Endodermal cell (in vitro differentiated cells): ENCODE results near the gene HTR1D. TPM values are rescaled to one million over a fixed set of nuclear protein-coding genes. Genes with fewer than 3 reads are reported as not detected.
"Not testable (repeated sequence)": the region's sequence is repeated elsewhere in the genome, so short reads cannot be mapped to it uniquely, and the experiment has no call there.

ENCODE experiments used
- DNase-seq: peaks from one replicate; pipeline ENCODE4 v3.0.0-alpha.2; 2017
- H3K27ac ChIP-seq: 2 replicates; pipeline ENCODE4 v1.5.1; 2013; ENCODE audit warnings: mild to moderate bottlenecking, low read depth, low read length, moderate library complexity
- H3K27me3 ChIP-seq: 2 replicates; pipeline ENCODE4 v1.6.1; 2013; ENCODE audit warnings: mild to moderate bottlenecking, low read length, moderate library complexity; ENCODE audit not compliant: insufficient read depth, control insufficient read depth, poor library complexity, severe bottlenecking
- H3K36me3 ChIP-seq: 2 replicates; pipeline ENCODE4 v1.7.0; 2013; ENCODE audit warnings: mild to moderate bottlenecking, low read length, moderate library complexity; ENCODE audit not compliant: control insufficient read depth, insufficient read depth
- H3K4me1 ChIP-seq: one replicate; pipeline ENCODE4 v1.7.0; 2013; ENCODE audit warnings: low read length; ENCODE audit not compliant: control insufficient read depth, insufficient read depth
- H3K4me3 ChIP-seq: 2 replicates; pipeline ENCODE4 v1.5.1; 2013; ENCODE audit warnings: mild to moderate bottlenecking, low read length, moderate library complexity
- H3K9ac ChIP-seq: 2 replicates; pipeline ENCODE4 v1.6.1; 2013; ENCODE audit warnings: mild to moderate bottlenecking, low read length, moderate library complexity; ENCODE audit not compliant: poor library complexity, severe bottlenecking; ENCODE audit errors: extremely low read depth
- H3K9me3 ChIP-seq: 2 replicates; pipeline ENCODE4 v1.6.1; 2013; ENCODE audit warnings: mild to moderate bottlenecking, low read length, moderate library complexity; ENCODE audit not compliant: control insufficient read depth
- H3K27ac Mint-ChIP-seq: 2 replicates; pipeline ENCODE4 v1.8.0; 2020; ENCODE audit warnings: mixed read lengths
- H3K27me3 Mint-ChIP-seq: 2 replicates; pipeline ENCODE4 v1.8.0; 2021; ENCODE audit warnings: mild to moderate bottlenecking, mixed read lengths; ENCODE audit not compliant: insufficient read depth
- H3K36me3 Mint-ChIP-seq: 2 replicates; pipeline ENCODE4 v1.8.0; 2020; ENCODE audit warnings: low read depth, mixed read lengths
- H3K4me1 Mint-ChIP-seq: 2 replicates; pipeline ENCODE4 v1.8.0; 2020; ENCODE audit warnings: mixed read lengths
- H3K4me3 Mint-ChIP-seq: 2 replicates; pipeline ENCODE4 v1.8.0; 2020; ENCODE audit warnings: mild to moderate bottlenecking, moderate library complexity, mixed read lengths
- H3K9me3 Mint-ChIP-seq: 2 replicates; pipeline ENCODE4 v1.8.0; 2020; ENCODE audit warnings: mild to moderate bottlenecking, mixed read lengths
- CTCF ChIP-seq: fragments of 200-600 bp; sonication (generic); conservative IDR thresholded peaks from 2 replicates; pipeline ENCODE4 v1.5.0; 2021; ENCODE audit warnings: antibody characterized with exemption, mild to moderate bottlenecking
- WGBS, 2 experiments: methylation state at CpG; one replicate each; pipeline versions ENCODE4 v1.1.5 to v1.1.7; 2013; ENCODE audit warnings: missing lambda C conversion rate in 2 of 2, mixed read lengths in 1 of 2; ENCODE audit not compliant: insufficient coverage in 1 of 2, insufficient read length in 1 of 2; 5-methylcytosine and 5-hydroxymethylcytosine counted together
- total RNA-seq, 2 donors: library from RNA; stranded (reverse); fragmentation: NEBNext Ultra II Directional in 1 of 2; extraction: Animal tissue kit (Norgen Biotek cat#: 25700) in 1 of 2; gene quantifications; 2 replicates in 1 of 2; 3 replicates in 1 of 2; pipeline ENCODE4 v1.2.1, GENCODE V29; 2021

HTR1D gene
- total RNA-seq, 2 donors from 2014 or later, result 2.9 to 4.1 TPM

- Histone ChIP-seq H3K4me3 (no peak overlapping the region), H3K36me3 (no peaks in the 10 kb centered on the region), H3K9ac (no peak overlapping the region), H3K27ac (no peak overlapping the region), H3K27me3 (no peaks in the 10 kb centered on the region), H3K4me1 (no peaks in the 10 kb centered on the region), H3K9me3 (no peaks in the 10 kb centered on the region)
- Mint-ChIP-seq H3K27me3 (no peaks in the 10 kb centered on the region), H3K4me1 (no peaks in the 10 kb centered on the region), H3K9me3 (no peaks in the 10 kb centered on the region), H3K4me3 (no peak overlapping the region), H3K36me3 (no peaks in the 10 kb centered on the region), H3K27ac (no peak overlapping the region)
- no peak for DNase-seq
- no peak for TF ChIP-seq CTCF
- 88 to 100% methylated on average over 1 to 2 of the region's 2 CpGs for WGBS, 2 experiments
Measured at GRCh38 chr1:23237508-23237907, 20.2 kb upstream of the HTR1D start.

GRCh38 chr1:23227806-23228205, 10.5 kb upstream of the HTR1D start:
- Mint-ChIP-seq H3K27ac (no peak overlapping the region), H3K9me3 (peaks cover 18% of the 10 kb centered on the region), H3K4me3 (no peak overlapping the region), H3K27me3 (peaks cover 3% of the 10 kb centered on the region), H3K4me1 (no peaks in the 10 kb centered on the region), H3K36me3 (no peaks in the 10 kb centered on the region)
- no peak overlapping the region for H3K9ac ChIP-seq
- H3K36me3 ChIP-seq, result no peaks in the 10 kb centered on the region
- TF ChIP-seq CTCF, result no peak
- no peak for DNase-seq
- H3K4me1 ChIP-seq, result no peaks in the 10 kb centered on the region
- H3K27me3 ChIP-seq, result no peaks in the 10 kb centered on the region
- no peaks in the 10 kb centered on the region for H3K9me3 ChIP-seq
- H3K4me3 ChIP-seq, result no peak overlapping the region
- WGBS, 2 experiments, result 86 to 100% methylated on average over 1 to 2 of the region's 2 CpGs
- no peak overlapping the region for H3K27ac ChIP-seq

- H3K4me3 Mint-ChIP-seq, result no peak overlapping the region
Measured at GRCh38 chr1:23224739-23225648, 7.7 kb upstream of the HTR1D start.

GRCh38 chr1:23223963-23224362, 6.7 kb upstream of the HTR1D start:
- 78 to 92% methylated on average over 3 to 4 of the region's 6 CpGs for WGBS, 2 experiments
- not testable (repeated sequence) for H3K27ac Mint-ChIP-seq, DNase-seq, H3K4me3 ChIP-seq, H3K27me3 ChIP-seq, H3K4me1 ChIP-seq, H3K4me1 Mint-ChIP-seq, H3K4me3 Mint-ChIP-seq, H3K36me3 Mint-ChIP-seq, H3K36me3 ChIP-seq, H3K27ac ChIP-seq, H3K9me3 ChIP-seq, H3K9ac ChIP-seq
- peaks cover 18% of the 10 kb centered on the region for H3K9me3 Mint-ChIP-seq
- peaks cover 17% of the 10 kb centered on the region for H3K27me3 Mint-ChIP-seq

More at GRCh38 chr1:23224739-23225648, 7.7 kb upstream of the HTR1D start:
- Mint-ChIP-seq H3K27ac (no peak overlapping the region), H3K27me3 (peaks cover 10% of the 10 kb centered on the region), H3K36me3 (no peaks in the 10 kb centered on the region), H3K9me3 (peaks cover 18% of the 10 kb centered on the region), H3K4me1 (no peaks in the 10 kb centered on the region)
- Histone ChIP-seq H3K9me3 (no peaks in the 10 kb centered on the region), H3K27me3 (no peaks in the 10 kb centered on the region), H3K4me1 (no peaks in the 10 kb centered on the region), H3K36me3 (no peaks in the 10 kb centered on the region), H3K9ac (no peak overlapping the region), H3K27ac (no peak overlapping the region), H3K4me3 (no peak overlapping the region)
- no peak for TF ChIP-seq CTCF
- 83 to 87% methylated on average over 10 to 17 of the region's 17 CpGs for WGBS, 2 experiments
- peak; percentile 59 for DNase-seq

- peaks cover 22% of the 10 kb centered on the region for H3K27me3 Mint-ChIP-seq
- H3K9me3 Mint-ChIP-seq, result peaks cover 18% of the 10 kb centered on the region
- not testable (repeated sequence) for H3K27ac ChIP-seq, H3K4me1 ChIP-seq, H3K27me3 ChIP-seq, H3K27ac Mint-ChIP-seq, H3K9me3 ChIP-seq, DNase-seq, H3K36me3 ChIP-seq, H3K36me3 Mint-ChIP-seq, H3K4me3 ChIP-seq, H3K4me1 Mint-ChIP-seq, H3K9ac ChIP-seq, H3K4me3 Mint-ChIP-seq
- WGBS, 2 experiments, result 86 to 89% methylated on average over 1 of the region's 1 CpG
Measured at GRCh38 chr1:23223490-23223951, 6.2 kb upstream of the HTR1D start.
